Fibroblast of skin of left quadriceps (primary cell): ENCODE results near the gene GALNT11.
"Not testable (repeated sequence)": the region's sequence is repeated elsewhere in the genome, so short reads cannot be mapped to it uniquely, and the experiment has no call there.

Experiments
- DNase-seq, 2 experiments: peaks; one replicate each; pipeline ENCODE4 v3.0.0-alpha.2; 2013; ENCODE audit warnings: low read depth in 2 of 2

The GALNT11 gene

GRCh38 chr7:152025077-152025936 lies at the start of gene GALNT11:
GALNT11 (plus strand) TSS chr7:152025674; CDS start chr7:152094228, 68,554 bp downstream.
- DNase-seq = peak; percentile 58 to 61

GRCh38 chr7:151978616-151979015 lies 46.9 kb upstream of the GALNT11 start:
- DNase-seq = no peak

- DNase-seq = no peak
Measured at GRCh38 chr7:151981223-151981622, 44.3 kb upstream of the GALNT11 start.

GRCh38 chr7:151982806-151983205 lies 42.7 kb upstream of the GALNT11 start:
- DNase-seq = no peak

GRCh38 chr7:151984612-151985011 lies 40.9 kb upstream of the GALNT11 start:
- DNase-seq = no peak

- DNase-seq = no peak
Measured at GRCh38 chr7:151987748-151988529, 37.5 kb upstream of the GALNT11 start.

GRCh38 chr7:151992375-151992774 lies 33.1 kb upstream of the GALNT11 start:
- DNase-seq = no peak

GRCh38 chr7:151993977-151994676 lies 31.3 kb upstream of the GALNT11 start:
- DNase-seq = no peak

GRCh38 chr7:151999424-152000090 lies 25.9 kb upstream of the GALNT11 start:
- DNase-seq = no peak

- DNase-seq = no peak
Measured at GRCh38 chr7:152000191-152000590, 25.3 kb upstream of the GALNT11 start.

GRCh38 chr7:152006336-152006735 lies 19.1 kb upstream of the GALNT11 start:
- no peak for DNase-seq

GRCh38 chr7:152011860-152012259 lies 13.6 kb upstream of the GALNT11 start:
- DNase-seq = no peak

- no peak for DNase-seq
Measured at GRCh38 chr7:152013230-152013629, 12.2 kb upstream of the GALNT11 start.

GRCh38 chr7:152013974-152014373 lies 11.5 kb upstream of the GALNT11 start:
- no peak for DNase-seq

- no peak for DNase-seq
Measured at GRCh38 chr7:152014722-152015121, 10.8 kb upstream of the GALNT11 start.

GRCh38 chr7:152015600-152015999 lies 9.9 kb upstream of the GALNT11 start:
- DNase-seq = no peak

- DNase-seq = no peak
Measured at GRCh38 chr7:152016947-152017346, 8.5 kb upstream of the GALNT11 start.

GRCh38 chr7:152017683-152018082 lies 7.8 kb upstream of the GALNT11 start:
- DNase-seq = not testable (repeated sequence)

- not testable (repeated sequence) for DNase-seq
Measured at GRCh38 chr7:152021740-152022139, 3.7 kb upstream of the GALNT11 start.

GRCh38 chr7:152025937-152026890 lies 740 bp downstream of the GALNT11 start:
- no peak for DNase-seq
